Left lung (tissue), 10 donors: ENCODE measurements around the gene C12orf76. TPM values are rescaled to one million over a fixed set of nuclear protein-coding genes. Genes with fewer than 3 reads are reported as not detected.
"Not testable (repeated sequence)": the region's sequence is repeated elsewhere in the genome, so short reads cannot be mapped to it uniquely, and the experiment has no call there.

Experiments used
- ATAC-seq: fragments of 200-7000 bp; cut with Tn5 transposase; one replicate; pipeline ENCODE4 v1.9.1; 2020; ENCODE audit warnings: moderate library complexity
- DNase-seq, 4 donors: peaks; one replicate each; pipeline ENCODE4 v3.0.0-alpha.2; 2013 to 2020
- H3K27ac ChIP-seq, 2 donors: fragments of 200-600 bp; sonication (generic) in 1 of 2; one replicate each; pipeline versions ENCODE4 v1.5.0 to v1.8.0; 2020 to 2021
- H3K27me3 ChIP-seq, 2 donors: fragments of 200-600 bp; sonication (generic) in 1 of 2; one replicate each; pipeline versions ENCODE4 v1.5.0 to v1.8.0; 2020 to 2021
- H3K36me3 ChIP-seq, 2 donors: fragments of 200-600 bp; sonication (generic) in 1 of 2; one replicate each; pipeline versions ENCODE4 v1.5.0 to v1.8.0; 2020 to 2021
- H3K4me1 ChIP-seq, 2 donors: fragments of 200-600 bp; one replicate each; pipeline ENCODE4 v1.8.0; 2021
- H3K4me3 ChIP-seq, 2 donors: fragments of 200-600 bp; sonication (generic) in 1 of 2; one replicate each; pipeline versions ENCODE4 v1.5.0 to v1.8.0; 2020 to 2021; ENCODE audit warnings: mild to moderate bottlenecking in 1 of 2
- H3K9me3 ChIP-seq, 2 donors: fragments of 200-600 bp; sonication (generic) in 1 of 2; one replicate each; pipeline versions ENCODE4 v1.5.0 to v1.8.0; 2020 to 2021
- intact Hi-C, 2 donors: fragments of 100-400 bp; cut with DNase I; formaldehyde crosslinking; loops; one replicate each; pipeline versions ENCODE4 v1.11.2 to v1.14.2; 2022
- polyA plus RNA-seq, 6 donors: library from polyadenylated mRNA; unstranded; fragments of 120-200 nt; gene quantifications; one replicate each; pipeline ENCODE4 v1.2.1, GENCODE V29; 2013; ENCODE audit not compliant: insufficient read length in 6 of 6
- total RNA-seq, 2 donors: library from RNA; stranded (reverse); fragmentation: NEBNext Ultra II Directional; extraction: Animal tissue kit (Norgen Biotek cat#: 25700); gene quantifications; one replicate each; pipeline ENCODE4 v1.2.1, GENCODE V29; 2021
- TF ChIP-seq, protein P1 (sequence below), 2 donors: fragments of 200-600 bp; sonication (generic) in 1 of 2; IDR thresholded peaks; one replicate each; pipeline versions ENCODE4 v1.5.0 to v1.8.0; 2021; ENCODE audit warnings: antibody characterized with exemption in 2 of 2
- donor health status: DM: no; HTN: yes; CAD: no.
- donor health status: DM: no; HTN: no; CAD: no.

C12orf76 gene
- total and polyA plus RNA-seq, 8 donors = 13.9 to 36.6 (median 34.5) TPM

- Histone ChIP-seq H3K27ac (no peak overlapping the region), H3K4me1 (peaks cover 0 to 6% of the 10 kb centered on the region in 2 donors), H3K4me3 (no peak overlapping the region), H3K9me3 (no peaks in the 10 kb centered on the region), H3K27me3 (no peaks in the 10 kb centered on the region), H3K36me3 (no peaks in the 10 kb centered on the region)
- TF ChIP-seq, protein P1, sequence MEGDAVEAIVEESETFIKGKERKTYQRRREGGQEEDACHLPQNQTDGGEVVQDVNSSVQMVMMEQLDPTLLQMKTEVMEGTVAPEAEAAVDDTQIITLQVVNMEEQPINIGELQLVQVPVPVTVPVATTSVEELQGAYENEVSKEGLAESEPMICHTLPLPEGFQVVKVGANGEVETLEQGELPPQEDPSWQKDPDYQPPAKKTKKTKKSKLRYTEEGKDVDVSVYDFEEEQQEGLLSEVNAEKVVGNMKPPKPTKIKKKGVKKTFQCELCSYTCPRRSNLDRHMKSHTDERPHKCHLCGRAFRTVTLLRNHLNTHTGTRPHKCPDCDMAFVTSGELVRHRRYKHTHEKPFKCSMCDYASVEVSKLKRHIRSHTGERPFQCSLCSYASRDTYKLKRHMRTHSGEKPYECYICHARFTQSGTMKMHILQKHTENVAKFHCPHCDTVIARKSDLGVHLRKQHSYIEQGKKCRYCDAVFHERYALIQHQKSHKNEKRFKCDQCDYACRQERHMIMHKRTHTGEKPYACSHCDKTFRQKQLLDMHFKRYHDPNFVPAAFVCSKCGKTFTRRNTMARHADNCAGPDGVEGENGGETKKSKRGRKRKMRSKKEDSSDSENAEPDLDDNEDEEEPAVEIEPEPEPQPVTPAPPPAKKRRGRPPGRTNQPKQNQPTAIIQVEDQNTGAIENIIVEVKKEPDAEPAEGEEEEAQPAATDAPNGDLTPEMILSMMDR (IDR thresholded peaks at IDR 0.05) = no peak
- intact Hi-C loops = no loop called here
- ATAC-seq = peak; percentile 35
- DNase-seq = no peak
These were observed 13.9 kb upstream of the C12orf76 start for GRCh38 chr12:110062241-110062640.

- ATAC-seq = no peak
- Histone ChIP-seq H3K4me1 (peaks cover 3 to 16% of the 10 kb centered on the region in 2 donors), H3K36me3 (no peaks in the 10 kb centered on the region), H3K27me3 (no peaks in the 10 kb centered on the region), H3K27ac (no peak overlapping the region), H3K4me3 (no peak overlapping the region), H3K9me3 (no peaks in the 10 kb centered on the region)
- DNase-seq = no peak
- TF ChIP-seq, protein P1 (IDR thresholded peaks at IDR 0.05) = no peak
- intact Hi-C loops = no loop called here
These were observed 11.3 kb upstream of the C12orf76 start for GRCh38 chr12:110059651-110060000.

- no peak for DNase-seq
- no peaks in the 10 kb centered on the region for H3K27me3 ChIP-seq
- no peak for ATAC-seq
- peaks cover 3 to 16% of the 10 kb centered on the region in 2 donors for H3K4me1 ChIP-seq
- intact Hi-C loops = no loop called here
- no peak overlapping the region for H3K4me3 ChIP-seq
- no peak overlapping the region for H3K27ac ChIP-seq
- no peaks in the 10 kb centered on the region for H3K9me3 ChIP-seq
- TF ChIP-seq, protein P1 (IDR thresholded peaks at IDR 0.05) = no peak
- H3K36me3 ChIP-seq = no peaks in the 10 kb centered on the region
These were observed 10.7 kb upstream of the C12orf76 start for GRCh38 chr12:110058875-110059615.

DNA sequence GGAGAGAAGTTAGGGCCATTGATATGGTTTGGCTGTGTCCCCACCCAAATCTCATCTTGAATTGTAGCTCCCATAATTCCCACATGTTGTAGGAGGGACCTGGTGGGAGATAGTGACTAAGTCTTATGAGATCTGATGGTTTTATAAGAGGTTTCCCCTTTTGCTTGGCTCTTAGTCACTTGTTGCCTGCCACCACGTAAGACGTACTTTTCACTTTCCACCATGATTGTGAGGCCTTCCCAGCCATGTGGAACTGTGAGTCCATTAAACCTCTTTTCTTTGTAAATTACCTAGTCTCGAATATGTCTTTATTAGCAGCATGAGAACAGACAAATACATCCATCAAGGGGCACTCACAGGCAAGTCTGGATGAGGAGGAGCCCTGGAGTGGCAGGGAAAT is 8.3 kb upstream of the C12orf76 start:
- DNase-seq, H3K9me3 ChIP-seq, ATAC-seq, H3K27me3 ChIP-seq, H3K27ac ChIP-seq, intact Hi-C loops, H3K4me3 ChIP-seq, H3K36me3 ChIP-seq: not testable (repeated sequence)
- peaks cover 3 to 16% of the 10 kb centered on the region in 2 donors for H3K4me1 ChIP-seq

DNA sequence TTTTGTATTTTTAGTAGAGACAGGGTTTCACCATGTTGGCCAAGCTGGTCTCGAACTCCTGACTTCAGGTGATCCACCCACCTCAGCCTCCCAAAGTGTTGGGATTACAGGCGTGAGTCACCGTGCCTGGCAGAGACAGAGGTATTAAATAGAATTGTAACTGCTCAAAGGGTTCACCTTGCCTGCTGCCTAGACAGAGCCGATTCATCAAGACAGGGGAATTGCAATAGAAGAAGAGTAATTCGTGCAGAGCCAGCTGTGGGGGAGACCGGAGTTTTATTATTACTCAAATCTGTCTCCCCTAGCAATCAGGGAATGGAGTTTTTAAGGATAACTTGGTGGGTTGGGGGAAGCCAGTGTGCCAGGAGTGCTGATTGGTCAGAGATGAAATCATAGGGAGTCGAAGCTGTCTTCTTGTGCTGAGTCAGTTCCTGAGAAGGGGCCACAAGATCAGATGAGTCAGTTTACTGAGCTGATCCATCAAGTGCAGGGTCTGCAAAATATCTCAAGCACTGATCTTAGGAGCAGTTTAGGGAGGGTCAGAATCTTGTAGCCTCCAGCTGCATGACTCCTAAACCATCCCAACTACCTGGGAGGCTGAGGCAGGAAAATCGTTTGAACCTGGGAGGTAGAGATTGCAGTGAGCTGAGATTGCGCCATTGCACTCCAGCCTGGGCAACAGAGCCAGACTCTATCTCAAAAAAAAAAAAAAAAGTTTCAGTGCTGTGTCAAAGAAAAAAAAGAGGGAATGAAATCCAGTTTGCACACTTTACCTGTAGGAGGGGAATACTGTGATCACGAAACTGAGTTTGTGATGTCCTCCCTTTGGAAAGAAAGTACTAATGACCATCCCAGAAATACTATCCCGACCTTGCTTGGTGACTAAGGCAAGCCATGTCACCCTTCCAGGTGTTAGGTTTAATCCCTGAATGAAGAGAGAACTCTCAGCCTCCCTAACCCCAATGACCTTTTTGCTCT is 7.3 kb upstream of the C12orf76 start:
- ATAC-seq = peak; percentile 26
- H3K36me3 ChIP-seq, intact Hi-C loops, DNase-seq, H3K9me3 ChIP-seq, H3K4me3 ChIP-seq, H3K27me3 ChIP-seq: not testable (repeated sequence)
- Histone ChIP-seq H3K27ac (peak overlapping the region in 1 of 2 donors; percentile 39), H3K4me1 (peaks cover 3 to 16% of the 10 kb centered on the region in 2 donors)

DNA sequence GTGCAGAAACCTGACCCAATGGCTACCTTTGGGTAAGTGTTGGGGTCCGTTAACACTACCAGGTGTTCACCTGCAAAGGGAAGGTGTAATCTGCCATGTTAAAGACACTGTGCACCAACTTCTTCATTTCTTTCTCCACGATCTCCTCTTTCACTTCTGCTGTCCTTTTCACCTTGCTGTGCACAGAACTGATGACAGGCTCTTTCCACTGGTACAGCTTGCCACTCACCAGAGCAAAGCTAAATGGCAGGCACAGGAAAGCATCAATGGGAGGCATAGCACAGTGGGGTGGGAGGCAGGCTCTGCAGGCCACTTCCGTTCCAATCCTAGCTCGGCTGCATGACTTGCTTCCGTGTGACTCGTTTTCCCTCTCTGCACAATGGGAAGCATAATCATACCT is 2.6 kb upstream of the C12orf76 start:
- ATAC-seq (no peak), DNase-seq (no peak)
- H3K4me3 ChIP-seq = no peak overlapping the region
- H3K27me3 ChIP-seq = no peaks in the 10 kb centered on the region
- H3K36me3 ChIP-seq = no peaks in the 10 kb centered on the region
- intact Hi-C loops = no loop called here
- H3K4me1 ChIP-seq = peaks cover 17 to 27% of the 10 kb centered on the region in 2 donors
- TF ChIP-seq, protein P1 (IDR thresholded peaks at IDR 0.05) = no peak
- H3K9me3 ChIP-seq = no peaks in the 10 kb centered on the region
- H3K27ac ChIP-seq = no peak overlapping the region

GRCh38 chr12:110049666-110050065 is 1.3 kb upstream of the C12orf76 start:
- ATAC-seq, H3K9me3 ChIP-seq, intact Hi-C loops, H3K27ac ChIP-seq, H3K36me3 ChIP-seq, H3K4me3 ChIP-seq, DNase-seq, H3K27me3 ChIP-seq: not testable (repeated sequence)
- H3K4me1 ChIP-seq = peaks cover 15 to 29% of the 10 kb centered on the region in 2 donors

DNA sequence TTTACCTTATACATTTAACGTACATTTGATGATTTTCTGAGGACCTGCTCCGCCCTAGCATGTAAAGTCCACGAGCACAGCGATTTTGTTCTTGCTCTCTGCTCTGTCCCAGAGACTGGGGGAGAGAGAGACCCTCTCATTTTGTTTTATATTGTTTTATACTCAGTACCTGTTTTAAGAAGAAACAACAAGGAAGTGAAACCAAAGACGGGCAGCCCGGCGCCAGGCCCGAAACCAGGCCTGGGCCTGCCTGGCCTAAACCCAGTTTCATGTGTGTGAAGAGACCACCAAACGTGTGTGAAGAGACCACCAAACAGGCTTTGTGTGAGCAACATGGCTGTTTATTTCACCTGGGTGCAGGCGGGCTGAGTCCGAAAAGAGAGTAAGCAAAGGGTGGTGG is 712 bp upstream of the C12orf76 start:
- H3K9me3 ChIP-seq, ATAC-seq, H3K36me3 ChIP-seq, DNase-seq, intact Hi-C loops, H3K27me3 ChIP-seq: not testable (repeated sequence)
- H3K4me3 ChIP-seq = peak overlapping the region in 1 of 2 donors; percentile 94
- peak overlapping the region; percentile 78 to 92 for H3K27ac ChIP-seq
- H3K4me1 ChIP-seq = peaks cover 15 to 29% of the 10 kb centered on the region in 2 donors
